ENCODE data around the gene PRTN3. TPM values are rescaled to one million over a fixed set of nuclear protein-coding genes. Genes with fewer than 3 reads are reported as not detected.

PRTN3 gene

Small RNA genes lying within 50 kb of the gene (small RNA-seq; reads per million reads assigned to genes)
- not detected for gene MIR3187 (ENCODE audit: insufficient read depth)
- 0.90 reads per million for gene RNU6-9 (ENCODE audit: insufficient read depth)

Measured in mesendoderm (in vitro differentiated cells).